GM18858 (cell line): ENCODE data around the gene SP6.

Source experiments
- ATAC-seq: cut with Tn5 transposase; IDR thresholded peaks from one replicate; pipeline ENCODE4 v1.9.1; 2021; ENCODE audit not compliant: unreplicated experiment

SP6 gene

DNA sequence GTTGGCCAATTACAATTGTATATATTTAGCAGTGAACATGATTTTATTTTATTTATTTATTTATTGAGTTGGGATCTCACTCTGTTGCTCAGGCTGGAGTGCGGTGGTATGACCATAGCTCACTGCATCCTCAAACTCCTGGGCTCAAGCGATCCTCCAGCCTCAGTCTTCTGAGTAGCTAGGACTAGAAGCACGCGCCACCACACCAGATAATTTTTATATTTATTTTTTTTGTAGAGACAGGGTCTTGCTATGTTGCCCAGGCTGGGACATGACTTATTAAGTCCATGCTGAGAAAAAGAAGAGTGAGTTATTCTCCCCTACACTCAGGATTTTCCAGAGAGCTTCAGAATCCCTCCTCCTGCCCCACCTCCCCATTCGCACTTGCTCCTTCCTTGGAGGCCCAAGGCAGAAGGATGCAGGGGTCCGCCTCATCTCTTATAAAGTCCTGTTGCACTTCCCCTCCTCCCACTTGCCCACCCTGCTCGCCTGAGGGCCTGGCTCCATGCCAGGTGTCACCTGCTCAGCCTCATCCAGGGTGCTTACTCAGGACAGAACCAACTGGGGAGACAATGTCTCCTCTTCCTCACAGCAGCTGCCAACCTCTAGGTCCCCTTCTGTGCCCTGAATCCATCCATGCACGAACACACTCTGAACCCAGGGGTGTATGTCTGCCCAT, 29.0 kb upstream of the SP6 start:
- no peak for ATAC-seq

DNA sequence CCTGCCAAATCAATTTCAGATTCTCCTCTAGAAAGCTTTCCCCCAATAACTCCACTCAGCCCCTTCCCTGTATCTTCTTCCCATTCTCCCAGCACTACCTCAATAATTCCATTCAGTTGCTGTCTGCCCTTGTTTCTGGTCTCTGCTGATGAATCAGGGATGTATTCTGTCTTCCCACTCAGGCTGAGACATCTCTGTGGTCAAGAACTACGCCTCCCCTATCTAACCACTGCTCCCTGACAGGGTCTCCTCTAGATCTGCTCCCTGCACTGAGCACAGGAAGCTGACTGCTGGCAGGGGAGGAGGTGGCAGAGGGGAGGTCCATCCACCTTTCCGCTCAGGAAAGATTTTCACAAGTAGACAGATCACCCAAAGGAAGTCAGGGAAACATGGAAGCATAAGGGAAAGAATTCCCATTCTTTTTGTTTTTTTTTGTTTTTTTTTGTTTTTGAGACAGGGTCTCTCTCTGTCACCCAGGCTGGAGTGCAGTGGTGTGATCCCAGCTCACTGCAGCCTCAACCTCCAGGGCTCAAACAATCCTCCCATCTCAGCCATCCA, 28.1 kb upstream of the SP6 start:
- no peak for ATAC-seq

DNA sequence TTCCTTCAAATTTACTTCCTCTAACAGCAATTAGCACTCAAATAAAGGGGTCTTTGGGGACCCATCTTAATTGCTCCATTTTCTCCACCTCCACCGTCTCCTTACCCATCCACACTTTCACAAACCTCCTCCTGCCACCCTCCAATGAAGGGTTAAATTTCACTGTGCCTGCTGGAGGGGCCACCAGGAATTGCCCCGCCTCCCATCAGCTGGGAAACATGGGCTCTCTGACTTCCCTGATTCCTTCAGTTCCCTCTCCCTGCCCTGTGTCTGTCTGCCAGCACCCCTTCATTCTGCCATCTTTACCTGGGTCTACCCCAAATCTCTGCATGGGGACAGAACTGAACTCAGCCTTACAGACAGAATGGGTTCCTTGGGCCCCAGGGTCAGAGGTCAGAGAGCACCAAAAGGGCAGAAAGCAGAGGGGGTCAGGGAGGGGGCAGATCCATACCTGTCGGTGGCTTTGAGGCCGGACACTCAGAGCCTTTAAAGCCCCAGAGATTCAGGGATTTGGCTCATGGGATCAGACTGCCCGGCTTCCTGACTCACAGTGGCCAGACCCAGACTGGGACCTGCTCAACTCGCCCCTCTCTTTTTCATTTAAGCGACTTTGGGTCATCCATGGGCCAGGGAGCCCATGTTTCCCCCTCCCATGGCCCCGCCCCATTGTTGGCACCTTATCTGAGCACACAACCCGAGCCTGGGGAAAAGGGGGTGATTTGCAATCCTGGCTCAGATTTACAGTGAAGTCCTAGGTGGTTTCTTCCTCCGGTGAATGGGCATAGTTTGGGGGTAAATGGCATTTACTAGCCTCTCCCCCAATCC, 27.5 kb upstream of the SP6 start:
- ATAC-seq: no peak

DNA sequence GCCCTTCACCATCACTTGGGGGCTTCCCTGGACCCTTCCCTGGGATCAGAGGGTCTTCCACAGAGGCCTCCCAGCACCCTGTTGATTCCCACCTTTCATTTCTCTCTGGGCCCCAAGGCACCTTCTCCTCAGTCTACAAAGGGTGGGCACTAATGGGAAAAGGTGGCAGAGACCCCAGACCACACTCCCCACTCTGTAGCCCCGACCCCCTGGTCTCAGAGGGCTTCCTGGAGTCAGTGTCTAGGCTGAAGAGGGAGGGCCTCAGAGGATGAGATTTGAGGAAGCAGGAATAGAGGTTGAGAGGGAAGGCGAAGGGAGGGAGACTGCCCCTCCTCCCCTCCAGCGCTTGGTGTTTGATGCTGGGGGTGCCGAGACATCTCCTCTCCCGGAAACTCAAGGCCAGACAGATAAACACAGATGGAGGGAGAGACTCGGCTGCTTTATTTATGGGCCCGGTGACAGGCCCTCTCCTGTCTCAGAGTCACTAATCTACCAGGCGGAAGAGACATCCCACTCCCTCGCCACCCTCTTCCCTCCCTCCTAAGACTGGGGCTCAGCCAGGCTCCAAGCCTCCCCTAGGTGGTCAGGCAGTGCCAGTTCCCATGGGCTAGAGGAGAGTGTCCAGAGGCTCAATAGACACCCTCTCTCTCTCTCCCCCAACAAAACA, 26.5 kb upstream of the SP6 start:
- no peak for ATAC-seq

DNA sequence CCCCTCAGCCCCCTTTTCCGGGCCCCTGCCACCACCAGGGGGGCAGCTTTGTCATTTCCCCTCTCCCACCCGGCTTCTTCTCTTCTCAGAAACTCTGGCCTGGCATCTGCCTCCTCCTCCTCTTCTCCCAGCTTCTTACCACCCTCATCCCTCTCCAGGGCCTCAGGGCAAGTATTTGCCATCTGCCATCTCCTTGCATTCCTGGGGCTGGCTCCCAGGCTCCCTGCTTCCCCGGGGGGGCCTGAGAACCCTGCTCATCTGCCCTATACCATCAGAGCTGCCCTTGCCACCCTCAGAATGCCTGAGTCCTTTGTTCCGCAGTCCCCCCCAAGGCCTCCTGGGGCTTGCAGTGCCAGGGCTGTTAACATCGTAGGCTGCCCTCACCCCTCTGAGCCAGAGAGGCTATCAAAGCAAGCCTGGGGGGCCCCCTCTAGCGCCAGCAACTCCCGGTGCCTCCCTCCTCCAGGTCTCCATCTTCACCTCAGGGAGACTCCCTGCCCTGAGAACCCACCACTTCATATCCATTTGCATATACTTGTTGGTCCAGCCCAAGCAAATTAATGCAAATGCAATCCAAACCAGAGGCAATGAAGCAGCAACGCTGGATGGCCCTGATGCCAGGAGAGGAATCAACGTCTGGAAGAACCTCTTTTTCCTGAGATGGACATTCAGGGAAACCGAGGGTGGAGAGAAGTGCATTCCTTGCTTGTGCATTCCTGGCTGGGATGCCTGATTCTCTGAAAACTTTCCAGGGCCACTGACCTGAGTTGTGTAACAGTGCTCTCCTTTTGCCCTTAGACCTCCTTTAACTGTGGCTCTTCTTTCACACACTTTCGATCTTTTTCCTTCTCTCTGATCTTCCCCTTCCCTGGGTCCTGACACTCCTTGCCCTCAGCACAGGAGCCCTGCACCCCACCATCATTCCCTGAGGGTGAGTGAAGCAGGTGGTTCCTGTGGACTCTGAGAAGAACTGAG, 24.3 kb upstream of the SP6 start:
- no peak for ATAC-seq

DNA sequence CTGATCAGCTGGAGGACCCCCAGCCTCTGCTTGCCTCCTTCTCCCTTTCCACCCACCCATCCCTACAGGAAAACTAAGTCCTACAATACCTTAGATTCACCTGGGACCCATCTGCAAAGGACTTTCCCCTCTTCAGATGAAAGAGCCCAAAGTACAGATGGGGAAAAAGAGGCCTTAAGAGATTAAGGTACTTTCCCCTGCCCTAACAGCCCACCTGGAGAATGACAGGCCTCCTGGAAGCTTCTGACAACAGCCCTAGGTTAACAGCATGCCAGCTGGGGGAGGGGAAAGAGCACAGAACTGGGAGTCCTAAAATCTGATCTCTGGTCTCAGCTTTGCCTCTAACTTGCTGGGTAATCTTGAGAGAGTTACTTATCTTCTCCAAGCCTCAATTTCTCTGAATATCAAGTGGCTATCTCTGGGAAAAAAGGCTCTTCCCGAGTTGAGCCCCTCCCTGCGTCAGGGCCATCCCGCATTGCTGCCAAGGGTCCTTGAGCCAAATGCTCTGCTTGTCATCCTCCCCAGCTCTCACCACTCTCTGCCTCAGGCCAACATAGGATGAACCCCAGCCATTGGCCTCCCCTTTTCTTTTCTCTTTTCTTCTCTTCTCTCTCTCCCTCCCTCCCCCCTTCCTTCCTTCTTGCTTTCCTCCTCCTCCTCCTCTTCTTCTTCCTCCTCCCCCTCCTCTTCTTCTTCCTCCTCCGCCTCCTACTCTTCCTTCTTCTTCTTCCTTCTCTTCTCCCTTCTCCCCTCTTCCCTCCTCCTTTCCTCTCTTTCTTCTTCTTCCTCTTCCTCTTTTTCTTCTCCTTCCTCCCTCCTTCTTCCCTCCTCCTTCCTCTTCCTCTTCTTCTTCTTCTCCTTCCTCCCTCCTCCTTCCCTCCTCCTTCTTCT, 22.5 kb upstream of the SP6 start:
- ATAC-seq: no peak

DNA sequence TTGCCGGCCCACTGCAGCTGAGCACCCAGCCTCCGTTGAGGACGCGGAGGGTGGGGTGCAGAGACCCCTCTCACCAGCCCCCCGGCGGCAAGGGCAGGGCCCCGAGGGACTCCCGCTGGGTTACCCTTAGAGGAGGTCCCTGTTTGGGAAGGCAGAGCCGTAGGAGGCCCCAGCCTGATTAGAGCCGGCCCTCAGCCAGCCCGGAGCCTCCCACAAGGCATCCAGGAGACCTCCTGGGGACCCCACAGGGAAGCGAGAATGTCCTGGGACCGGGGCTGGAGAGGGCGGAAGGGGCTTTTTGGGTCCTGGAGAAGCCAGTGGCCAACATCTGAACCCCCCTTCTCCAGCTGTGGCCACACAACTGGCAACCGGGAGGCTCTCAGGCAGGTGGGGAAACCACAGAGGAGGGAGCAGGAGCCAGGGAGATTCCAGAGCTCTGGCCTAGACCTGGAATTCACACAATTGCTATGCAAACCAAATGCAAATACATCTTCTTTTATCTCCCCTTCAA, 21.7 kb upstream of the SP6 start:
- no peak for ATAC-seq

DNA sequence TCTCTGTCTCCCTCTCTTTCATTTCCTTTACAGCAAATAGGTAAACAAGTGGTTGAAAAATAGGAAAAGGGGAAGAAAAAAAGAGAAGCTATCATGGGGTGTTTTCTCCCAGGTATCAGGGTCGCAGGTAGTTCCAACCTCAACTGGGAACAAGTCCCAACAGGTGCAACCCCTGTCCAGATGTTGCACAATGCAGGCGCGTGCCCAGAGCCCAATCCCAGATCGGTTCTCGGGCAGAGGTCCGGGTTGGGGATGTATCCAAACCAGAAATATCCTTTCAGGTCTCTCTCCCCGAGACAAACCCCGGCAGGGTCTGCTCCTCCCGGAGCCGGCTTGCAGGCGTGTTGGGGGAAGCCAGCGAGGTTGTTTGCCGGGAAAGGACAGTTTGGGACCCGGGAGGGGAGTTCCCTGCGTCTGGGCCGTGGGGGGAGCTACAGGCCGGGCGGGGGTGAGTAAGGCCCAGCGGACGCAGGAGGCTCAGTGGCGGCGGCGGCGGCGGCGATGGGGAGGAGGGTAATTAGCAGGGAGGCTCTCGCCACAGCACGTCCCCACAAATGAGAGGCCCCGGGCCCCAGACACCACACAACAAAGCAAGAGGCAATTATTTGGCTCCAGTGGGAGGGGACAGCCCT, 21.2 kb upstream of the SP6 start:
- ATAC-seq: no peak

DNA sequence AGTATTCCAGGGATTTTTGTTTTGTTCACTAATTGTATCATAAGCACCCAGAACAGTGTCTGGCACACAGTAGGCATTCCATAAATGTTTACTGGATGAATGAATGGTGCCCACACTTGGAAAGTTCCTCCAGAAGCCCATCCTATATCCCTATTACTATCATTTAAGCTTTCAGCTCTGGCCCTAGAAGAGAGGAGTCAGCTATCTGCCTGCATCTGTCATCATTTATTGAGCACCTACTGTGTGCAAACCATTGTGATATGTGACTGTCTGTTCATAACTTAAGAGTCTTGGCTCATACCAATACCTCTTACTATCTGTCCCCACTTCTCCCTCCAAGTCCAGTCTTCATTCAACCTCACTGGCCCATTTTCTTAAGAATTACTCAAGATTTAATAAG, 20.1 kb upstream of the SP6 start:
- ATAC-seq: no peak

DNA sequence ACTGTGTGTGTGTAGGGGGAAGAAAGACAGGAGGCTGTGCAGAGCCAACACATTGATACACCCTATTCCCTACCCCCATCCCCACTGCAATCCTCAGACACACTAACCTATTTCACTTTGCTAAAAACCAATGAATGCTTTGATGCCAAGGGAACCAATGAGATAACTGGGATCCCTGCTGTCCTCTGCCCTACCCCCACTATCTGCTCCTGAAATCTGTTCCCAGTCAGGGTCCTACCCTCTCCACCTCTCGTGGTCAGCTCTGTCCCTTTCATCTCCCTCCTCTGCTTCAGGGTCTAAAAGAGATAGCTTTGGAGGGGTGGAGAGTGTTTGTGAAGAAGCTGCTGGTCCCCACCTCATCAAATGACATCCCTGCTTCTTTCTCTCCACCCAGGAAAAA, 19.1 kb upstream of the SP6 start:
- no peak for ATAC-seq

DNA sequence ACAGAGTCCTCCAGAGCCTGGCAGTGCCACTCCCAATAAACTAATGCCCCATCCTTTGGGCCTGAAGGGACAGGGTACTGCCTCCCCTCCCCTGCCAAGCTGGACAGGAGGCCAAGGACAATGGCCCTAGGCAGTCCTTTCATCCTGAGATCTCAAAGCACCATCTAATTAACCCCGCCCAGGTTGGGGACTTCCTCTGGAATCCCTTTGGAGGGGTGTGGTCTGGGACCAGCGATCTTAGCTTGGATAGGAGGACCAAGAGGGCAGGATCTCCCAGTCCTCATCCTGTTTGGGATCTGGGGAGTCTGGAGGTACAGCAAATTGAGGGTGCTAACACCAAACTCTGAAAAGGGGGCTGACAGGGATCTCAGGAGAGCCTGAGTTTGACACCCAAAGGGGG, 18.2 kb upstream of the SP6 start:
- no peak for ATAC-seq

DNA sequence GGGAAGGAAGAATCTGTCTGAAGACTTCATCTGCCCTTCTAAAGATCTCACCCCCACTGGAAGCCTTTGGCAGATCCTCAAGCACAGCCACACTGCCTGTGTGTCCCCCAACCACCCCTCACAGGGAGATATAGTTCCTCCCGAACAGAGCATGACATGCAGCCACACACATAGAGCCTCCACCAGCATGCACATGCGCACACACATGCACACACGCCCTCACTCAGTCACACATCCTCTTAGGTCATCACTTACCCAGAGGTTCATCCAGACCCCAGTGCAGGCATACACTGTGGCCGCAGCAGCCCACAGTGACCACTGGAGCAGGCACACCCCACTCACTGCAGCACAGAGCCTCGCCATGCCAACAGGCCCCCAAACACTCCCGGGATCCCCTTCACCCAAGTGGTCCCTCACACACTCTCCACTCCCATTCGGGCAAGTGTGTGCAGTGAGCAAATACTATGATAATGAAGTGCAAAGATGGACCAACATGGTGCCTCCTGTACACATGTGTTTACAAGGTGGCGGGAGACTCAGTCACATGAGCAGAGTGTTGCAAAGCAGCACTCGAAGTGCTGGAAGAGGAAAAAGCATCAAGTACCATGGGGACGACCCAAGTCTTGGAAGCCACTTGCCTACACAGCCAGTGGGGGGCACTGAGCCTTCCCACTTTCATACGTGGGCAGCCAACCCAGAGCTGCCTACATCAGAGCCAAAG, 17.0 kb upstream of the SP6 start:
- ATAC-seq: no peak

DNA sequence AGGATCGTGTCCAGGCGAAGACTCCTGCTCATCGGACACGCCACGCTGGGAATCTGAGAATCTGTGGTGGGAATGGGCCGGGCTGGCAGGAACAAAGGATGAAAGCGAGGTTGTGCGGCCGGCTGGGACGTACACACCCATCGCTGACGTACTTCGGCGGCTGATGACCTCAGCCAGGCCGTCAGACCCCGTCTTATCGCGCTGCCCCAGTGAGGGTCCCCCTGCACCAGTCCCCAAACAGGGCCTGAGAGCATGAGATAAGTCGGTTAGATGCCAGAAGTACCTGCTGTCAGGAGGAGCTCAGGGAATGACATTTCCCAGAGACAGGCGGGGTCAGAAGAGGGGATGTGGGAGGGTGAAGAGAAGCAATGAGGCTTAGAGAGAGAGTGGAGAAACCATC, 16.0 kb upstream of the SP6 start:
- no peak for ATAC-seq

DNA sequence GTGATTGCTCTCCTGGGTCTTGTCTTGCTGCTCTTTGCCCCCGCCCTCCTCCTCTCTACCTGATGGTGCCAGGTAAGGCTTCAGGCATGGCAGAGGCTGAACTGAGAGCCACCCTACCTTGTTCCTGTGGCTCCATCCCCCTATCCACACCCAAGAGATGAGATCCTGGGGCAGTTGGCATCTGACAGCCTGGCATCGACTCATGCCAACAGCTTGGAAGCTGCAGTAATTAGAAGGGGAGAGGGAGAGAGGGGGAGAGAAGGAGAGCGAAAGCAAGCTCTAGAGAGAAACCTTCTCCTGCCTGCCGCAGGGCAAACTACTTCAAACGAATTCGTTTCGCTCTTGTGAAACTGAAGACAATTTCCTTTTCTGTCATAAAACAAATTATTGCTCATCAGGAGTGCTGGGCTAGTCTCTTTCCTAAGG, 13.8 kb upstream of the SP6 start:
- no peak for ATAC-seq

DNA sequence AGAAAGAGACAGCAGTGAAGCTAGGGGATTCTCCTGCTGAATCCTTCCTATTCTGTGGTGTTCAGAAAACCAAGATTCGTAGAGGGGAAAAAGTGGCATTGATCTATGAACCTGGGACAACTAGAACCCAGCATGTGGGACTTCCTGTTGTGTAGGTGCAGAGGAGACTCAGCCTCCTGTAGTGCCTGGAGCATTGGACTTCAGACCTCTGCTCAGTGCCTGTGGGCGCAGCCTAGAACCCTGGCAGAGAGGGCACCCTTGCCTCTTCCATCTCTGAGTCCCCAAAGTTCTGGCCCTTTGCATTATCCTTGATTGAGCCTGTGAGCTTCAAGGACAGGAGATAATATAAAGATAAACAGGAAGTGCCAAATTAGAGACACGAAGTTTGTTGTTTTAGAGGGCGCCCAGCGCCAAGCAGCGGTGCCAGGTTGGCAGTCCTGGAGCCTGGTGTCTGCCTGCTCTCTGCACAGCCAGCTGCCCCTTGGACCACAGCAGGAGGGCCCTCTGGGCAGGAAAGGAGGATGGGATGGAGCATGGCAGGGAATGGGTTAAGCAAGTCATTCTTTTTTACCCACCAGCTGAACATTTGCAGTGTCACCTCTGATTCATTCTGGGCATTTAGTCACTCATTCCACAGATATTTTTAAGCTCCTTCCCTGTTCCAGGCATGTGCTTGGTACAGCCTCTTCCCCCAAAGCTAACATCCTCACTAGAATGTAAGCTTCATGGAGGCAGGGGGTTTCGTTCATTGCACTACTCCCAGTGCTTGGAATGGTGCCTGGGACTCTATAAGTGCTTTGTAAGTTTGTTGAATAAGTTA, 11.9 kb upstream of the SP6 start:
- ATAC-seq: no peak

DNA sequence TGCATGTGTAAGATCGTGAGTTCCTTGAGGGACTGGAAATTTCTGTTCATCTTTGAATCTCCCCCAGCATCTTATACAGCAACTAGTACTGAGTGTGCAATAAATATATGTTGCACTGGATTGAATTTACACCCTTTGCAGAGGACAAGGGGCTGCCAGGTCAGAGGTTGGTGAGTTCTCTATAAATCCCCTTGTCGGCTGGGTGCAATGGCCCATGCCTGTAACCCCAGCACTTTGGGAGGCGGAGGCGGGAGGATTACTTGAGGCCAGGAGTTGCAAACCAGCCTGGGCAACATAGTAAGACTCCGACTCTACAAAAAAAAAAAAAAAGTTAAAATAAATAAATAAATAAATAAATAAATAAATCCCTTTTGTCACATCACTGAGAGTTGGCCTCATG, 9.4 kb upstream of the SP6 start:
- ATAC-seq: no peak
